Stimulated activated CD8-positive, alpha-beta memory T cell treated with anti-CD3 and anti-CD28 coated beads, Interleukin-15, amount 100 ng/mL, for 48 hours (primary cell): ENCODE measurements around the gene DCTPP1.

ENCODE experiments used
- DNase-seq, 2 donors: peaks; one replicate each; pipeline ENCODE4 v3.0.0-alpha.2; 2020; ENCODE audit warnings: low read depth in 2 of 2

The DCTPP1 gene

DNA sequence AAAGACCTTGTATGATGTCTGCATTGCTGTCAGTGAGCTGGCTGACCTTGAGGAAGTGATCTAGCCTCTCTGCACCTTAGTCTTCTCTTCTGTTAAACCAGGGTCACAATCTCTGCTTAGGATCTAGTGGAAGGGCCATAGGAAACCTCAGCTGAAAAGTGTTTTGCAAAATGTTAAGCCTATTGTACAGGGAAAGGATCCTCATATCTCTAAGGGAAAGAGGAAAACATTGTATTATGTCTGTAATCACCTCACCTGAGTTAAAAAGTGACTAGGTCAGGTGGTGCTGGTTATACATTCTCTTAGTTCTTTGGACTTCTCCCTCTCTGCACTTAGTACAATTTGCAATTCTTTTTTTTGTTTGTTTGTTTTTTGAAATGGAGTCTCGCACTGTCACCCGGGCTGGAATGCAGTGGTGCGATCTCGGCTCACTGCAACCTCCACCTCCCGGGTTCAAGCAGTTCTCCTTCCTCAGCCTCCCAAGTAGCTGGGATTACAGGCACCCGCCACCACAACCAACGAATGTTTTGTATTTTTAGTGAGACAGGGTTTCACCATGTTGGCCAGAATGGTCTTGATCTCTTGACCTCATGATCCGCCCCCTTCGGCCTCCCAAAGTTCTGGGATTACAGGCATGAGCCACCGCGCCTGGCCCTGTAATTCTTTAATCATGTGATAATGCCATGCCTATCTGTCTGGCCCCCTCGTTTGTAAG lies 17.8 kb upstream of the DCTPP1 start:
- no peak for DNase-seq

- no peak for DNase-seq
Measured at GRCh38 chr16:30446203-30446595, 16.4 kb upstream of the DCTPP1 start.

GRCh38 chr16:30445408-30446202 lies 15.8 kb upstream of the DCTPP1 start, which contains the start of gene SEPHS2:
Gene SEPHS2, minus strand, starts transcription at chr16:30445874. Its CDS starts 147 bp downstream, at chr16:30445727.
- DNase-seq: peak; percentile 88 to 94

DNA sequence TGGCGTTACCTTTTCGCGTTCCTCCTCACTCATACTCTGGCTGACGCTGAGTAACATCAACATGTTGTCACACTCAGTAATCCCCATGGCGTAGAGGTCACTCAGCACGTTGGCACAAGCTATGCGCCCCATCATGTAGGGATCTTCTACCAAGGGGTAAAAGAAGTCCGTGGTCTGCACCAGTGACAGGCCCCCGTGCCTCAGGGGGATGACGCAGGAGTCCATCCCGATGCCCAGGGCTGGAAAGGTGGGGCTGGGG lies 15.2 kb upstream of the DCTPP1 start:
- no peak for DNase-seq

- DNase-seq: no peak
Measured at GRCh38 chr16:30444231-30445148, 14.7 kb upstream of the DCTPP1 start.

DNA sequence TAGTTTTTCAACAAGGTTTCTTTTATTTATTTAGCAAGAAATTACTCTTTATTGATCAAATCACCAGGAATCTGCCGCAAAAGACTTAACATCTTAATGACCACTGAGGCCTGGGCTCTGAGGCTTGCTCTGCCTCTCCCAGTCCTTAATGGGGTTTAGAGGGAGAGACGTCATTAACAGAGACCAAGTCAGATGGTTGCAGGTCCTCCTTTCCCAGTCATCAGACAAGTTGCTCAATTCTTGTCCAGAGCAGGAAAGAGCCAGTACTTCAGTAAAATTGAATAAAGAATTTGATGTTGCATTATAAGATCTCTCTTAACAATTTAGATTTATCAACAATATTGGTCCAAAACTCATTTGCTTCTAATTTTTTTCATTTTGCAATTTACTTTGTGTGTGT lies 13.8 kb upstream of the DCTPP1 start:
- no peak for DNase-seq

- no peak for DNase-seq
Measured at GRCh38 chr16:30439720-30440348, 10.0 kb upstream of the DCTPP1 start.

DNA sequence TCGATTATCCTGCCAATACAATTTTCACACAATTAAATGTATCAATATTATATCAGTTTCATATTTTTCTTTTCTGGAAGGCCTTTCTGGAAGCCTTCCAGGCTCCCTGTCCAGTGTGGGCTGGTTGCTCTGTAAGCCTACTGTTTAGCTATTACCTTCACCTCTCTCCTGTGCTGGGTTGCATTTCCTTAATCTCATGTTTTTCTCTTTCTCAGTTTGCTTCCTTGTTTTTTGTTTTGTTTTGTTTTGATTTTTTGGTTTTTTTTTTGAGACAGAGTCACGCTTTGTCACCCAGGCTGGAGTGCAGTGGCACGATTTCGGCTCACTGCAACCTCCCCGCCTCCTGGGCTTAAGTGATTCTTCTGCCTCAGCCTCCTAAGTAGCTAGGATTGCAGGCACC lies 9.0 kb upstream of the DCTPP1 start:
- no peak for DNase-seq

DNA sequence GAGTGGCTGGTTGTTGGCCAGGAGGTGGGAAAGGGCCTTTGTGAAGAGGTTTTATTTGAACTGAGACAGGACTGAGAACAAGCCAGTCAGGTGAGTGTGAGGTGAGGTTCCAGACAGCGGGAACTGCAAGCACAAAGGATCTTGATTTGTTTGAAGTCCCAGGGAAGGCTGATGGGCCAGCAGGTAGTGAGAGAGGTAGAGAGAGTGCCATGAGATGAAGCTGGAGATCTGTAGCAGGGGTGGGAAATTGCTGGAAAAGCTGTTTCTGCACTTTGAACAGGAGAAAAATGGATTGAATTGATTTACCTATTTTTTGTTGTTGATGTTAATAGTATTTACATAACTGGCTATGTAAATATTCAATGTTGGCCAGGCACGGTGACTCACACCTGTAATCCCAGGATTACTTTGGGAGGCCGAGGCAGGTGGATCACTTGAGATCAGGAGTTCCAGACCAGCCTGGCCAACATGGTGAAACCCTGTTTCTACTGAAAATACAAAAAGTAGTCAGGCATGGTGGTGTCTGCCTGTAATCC lies 7.7 kb upstream of the DCTPP1 start:
- DNase-seq: no peak

DNA sequence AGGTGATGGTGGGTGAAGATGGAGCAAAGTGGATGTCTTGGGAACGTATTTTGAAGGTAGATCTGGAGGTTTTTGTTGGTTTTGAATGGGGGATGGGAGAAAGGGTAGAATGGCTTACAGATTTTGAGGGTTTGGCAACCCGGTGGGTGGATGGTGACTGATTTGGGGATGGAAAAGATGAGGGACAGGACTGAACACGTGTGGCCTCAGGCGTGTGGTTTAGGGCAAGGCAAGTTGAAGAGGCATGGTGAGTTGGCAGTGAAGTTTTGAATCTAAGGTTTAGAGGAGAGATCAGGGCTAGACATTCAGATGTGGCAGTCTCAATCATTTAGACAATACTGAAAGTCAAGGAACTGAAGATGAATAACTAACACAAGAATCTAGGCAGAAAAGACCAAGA lies 5.0 kb upstream of the DCTPP1 start:
- peak; percentile 69 to 79 for DNase-seq

DNA sequence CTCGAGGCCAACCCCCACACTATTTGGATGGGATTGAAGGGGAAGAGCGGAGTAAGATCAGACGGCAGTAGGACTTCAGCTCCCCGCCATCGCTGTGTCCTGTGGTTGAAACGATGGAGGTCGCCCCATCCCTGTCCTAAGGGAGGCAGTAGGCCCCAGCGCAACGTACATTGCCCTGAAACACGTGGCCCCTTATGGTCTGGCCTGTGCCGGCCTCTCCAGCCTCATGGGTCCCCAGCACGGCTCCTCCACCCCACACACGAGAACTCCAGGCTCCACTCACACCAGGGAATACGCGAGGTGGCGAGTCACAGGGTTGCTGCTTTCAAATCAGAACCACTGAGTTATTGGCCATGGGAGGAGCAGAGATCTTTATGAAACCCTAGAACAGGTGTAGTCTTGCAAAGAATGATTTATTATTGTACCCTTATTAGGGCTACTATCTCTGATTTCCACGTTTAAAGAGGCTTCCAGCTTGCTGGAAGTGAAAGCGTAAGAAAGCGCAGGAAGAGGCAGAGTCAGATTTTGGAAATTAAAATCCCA lies 669 bp upstream of the DCTPP1 start:
- DNase-seq: no peak

GRCh38 chr16:30429418-30429677 lies 482 bp downstream of the DCTPP1 start:
- DNase-seq: no peak

- DNase-seq: no peak
Measured at GRCh38 chr16:30428055-30428454, 1.8 kb downstream of the DCTPP1 start.

DNA sequence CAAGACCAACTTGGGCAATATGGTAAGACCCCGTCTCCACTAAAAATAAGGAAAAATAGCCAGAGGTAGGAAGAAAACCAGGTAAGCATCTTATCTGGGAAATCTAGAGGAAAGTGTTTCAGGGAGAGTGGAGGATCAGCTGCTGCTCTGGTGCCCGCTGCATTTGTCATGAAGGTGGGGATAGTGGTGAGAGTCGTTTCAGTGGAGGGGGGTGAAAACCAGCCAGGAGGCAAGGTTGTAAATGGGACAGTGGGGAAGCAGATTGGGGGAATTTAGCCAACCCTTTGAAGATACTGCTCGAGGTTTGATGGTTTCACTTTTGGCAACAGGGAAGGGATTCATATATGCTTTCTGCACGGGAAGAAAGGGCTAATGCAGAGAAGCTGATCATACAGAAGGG lies 8.8 kb downstream of the DCTPP1 start:
- DNase-seq: no peak

DNA sequence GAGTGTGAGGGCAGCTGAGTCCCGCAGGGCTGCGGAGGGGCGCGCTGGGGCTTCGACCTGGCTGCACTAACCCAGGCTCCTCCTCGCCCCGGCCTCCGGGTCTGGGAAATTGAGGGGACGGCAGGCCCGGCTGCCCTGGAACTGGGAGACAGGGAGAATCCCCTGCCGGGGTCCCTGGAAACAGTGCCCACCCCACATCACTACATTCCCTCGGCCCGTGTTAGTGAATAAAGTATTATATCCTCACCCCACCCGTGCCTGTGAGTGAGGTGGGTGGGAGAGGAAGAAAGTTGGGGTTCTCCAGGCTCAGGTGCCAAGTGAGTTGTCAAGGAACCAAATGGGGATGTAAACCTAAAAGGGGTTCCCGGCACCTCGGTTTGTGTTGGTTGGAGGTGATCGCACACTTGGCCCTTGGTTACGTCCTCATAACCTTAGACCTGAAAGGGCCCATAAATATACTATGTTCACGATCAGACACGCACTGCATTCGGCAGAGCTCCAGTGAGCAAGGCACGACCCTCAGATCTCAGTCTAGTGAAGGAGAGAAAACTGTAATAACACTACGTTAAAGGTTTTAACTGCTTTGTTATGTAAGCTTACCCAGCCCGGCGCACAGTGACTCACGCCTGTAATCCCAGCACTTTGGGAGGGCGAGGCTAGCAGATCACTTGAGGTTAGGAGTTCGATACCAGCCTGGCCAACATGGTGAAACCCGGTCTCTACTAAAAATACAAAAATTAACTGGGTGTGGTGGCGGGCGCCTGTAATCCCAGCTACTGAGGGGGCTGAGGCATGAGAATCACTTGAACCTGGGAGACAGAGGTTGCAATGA lies 11.3 kb downstream of the DCTPP1 start:
- no peak for DNase-seq

DNA sequence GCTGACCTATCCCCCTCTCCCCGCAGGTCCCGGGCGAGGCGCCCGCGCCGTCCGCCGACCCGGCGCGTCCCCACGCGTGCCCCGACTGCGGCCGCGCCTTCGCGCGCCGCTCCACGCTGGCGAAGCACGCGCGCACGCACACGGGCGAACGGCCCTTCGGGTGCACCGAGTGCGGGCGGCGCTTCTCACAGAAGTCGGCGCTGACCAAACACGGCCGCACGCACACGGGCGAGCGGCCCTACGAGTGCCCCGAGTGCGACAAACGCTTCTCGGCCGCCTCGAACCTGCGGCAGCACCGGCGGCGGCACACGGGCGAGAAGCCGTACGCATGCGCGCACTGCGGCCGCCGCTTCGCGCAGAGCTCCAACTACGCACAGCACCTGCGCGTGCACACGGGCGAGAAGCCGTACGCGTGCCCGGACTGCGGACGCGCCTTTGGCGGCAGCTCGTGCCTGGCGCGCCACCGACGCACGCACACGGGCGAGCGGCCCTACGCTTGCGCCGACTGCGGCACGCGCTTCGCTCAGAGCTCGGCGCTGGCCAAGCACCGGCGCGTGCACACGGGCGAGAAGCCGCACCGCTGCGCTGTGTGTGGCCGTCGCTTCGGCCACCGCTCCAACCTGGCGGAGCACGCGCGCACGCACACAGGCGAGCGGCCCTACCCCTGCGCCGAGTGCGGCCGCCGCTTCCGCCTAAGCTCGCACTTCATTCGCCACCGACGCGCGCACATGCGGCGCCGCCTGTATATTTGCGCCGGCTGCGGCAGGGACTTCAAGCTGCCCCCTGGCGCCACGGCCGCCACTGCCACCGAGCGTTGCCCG lies 12.1 kb downstream of the DCTPP1 start:
- peak; percentile 84 to 85 for DNase-seq

DNA sequence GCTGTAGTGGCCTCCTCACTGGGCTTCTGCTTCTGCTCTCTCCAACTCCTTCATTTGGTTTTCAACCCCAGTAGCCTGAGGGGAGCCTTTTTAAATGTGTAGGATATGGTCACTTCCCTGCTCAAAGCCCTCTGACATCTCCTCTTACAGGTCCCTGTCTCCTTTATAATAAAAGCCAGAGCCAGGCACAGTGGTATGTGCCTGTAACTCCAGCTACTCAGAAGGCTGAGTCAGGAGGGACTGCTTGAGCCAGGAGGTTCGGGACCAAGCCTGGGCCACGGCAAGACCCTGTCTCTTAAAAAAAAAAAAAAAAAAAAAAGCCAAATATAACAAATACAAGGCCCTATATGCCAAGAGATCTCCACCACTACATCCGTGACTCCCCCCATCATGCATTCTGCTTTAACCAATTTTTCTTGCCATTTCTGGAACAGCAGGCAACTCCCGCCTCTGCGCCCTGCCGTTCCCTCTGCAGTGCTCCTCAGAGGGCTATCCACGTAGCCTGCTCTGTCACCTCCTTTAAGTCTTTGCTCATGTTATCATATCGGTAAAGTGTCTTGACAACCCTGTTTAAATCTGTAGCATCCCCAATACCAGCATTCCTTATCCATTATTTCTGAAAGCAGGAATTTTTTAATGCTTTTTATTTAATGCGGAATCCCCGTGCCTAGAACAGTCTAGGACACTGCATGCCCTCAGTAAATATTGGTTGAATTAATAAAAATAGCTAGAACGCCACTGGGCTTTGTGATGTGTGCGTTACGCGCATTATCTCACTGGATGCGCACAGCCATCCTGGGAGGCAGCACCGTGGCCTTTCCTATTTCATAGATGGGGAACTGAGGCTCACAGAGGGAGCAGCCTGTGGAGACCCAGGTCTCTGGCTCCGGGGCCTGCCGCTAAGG lies 13.0 kb downstream of the DCTPP1 start:
- DNase-seq: no peak

- DNase-seq: no peak
Measured at GRCh38 chr16:30416047-30416603, 13.7 kb downstream of the DCTPP1 start.

DNA sequence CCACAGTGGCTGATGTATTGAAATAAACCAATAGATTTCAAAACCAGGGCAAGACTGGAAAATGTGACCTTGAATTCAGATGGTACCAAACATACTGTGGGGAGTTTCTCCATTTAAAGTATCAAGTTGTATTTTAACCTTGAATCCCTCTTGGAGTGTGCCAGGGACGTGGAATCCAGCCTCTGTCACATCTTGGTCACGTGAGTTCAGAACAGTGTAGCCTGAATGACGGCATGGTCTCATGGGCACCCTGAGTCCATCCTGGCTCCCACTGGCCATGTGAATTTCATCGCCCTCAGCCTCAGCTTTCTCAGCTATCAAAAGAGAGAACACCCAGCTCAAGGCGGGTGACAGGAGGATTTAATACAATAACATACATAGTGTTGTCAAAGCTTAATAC lies 15.7 kb downstream of the DCTPP1 start:
- DNase-seq: no peak
